Erythroblast (primary cell): ENCODE measurements around the gene NOX4.

Source experiments
- GATA1 ChIP-seq: IDR thresholded peaks from 2 replicates; pipeline ENCODE4 v1.6.1; 2011; ENCODE audit warnings: low read depth, mild to moderate bottlenecking, control low read depth, low read length, moderate library complexity
- POLR2A ChIP-seq: IDR thresholded peaks from 2 replicates; pipeline ENCODE4 v1.6.1; 2011; ENCODE audit warnings: mild to moderate bottlenecking, low read length

- TF ChIP-seq POLR2A (no peak), GATA1 (no peak)
Measured at GRCh38 chr11:89442801-89443200, 48.4 kb downstream of the NOX4 start.
